ENCODE data around the gene MTCL3.

Gene MTCL3

GRCh38 chr6:127486934-127487333 is 32.2 kb downstream of the MTCL3 start:
- no peak overlapping the region for H3K4me3 ChIP-seq (replicated peaks; ENCODE audit: low read depth, low read length)
- DNase-seq (ENCODE audit: extremely low read depth, low read depth), result no peak
- TF ChIP-seq CTCF (IDR thresholded peaks at IDR 0.05; ENCODE audit: low read depth, low read length, missing control alignments), result no peak

DNA sequence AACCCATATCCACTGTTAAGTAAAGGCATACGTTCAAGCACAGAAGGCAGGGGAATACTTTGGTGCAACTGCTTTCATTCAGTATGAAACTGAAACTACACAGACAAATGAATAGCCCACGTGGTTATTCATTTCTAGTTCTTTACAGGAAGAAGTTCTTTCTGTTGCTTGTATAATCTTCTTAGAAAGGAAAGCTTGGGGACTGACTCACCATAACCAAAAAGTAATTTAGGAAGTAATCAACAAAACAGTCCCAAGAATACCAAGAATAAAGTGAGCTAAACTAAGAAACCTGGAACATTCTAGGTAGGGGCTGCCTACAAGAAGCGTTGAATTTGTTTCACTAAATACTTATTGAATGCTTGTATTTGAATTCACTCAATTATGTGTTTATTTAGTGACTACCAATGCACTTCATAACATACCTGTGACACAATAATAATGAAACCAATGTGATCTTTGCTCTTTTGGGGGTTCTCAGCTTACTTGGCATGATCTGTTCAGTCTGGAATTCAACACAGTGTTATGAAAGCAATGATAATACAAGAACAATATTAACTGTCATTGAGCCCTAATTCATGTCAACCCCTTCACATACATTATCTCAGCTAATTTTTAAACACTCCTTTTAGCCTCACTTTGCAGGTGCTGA is 34.8 kb downstream of the MTCL3 start:
- DNase-seq (ENCODE audit: extremely low read depth, low read depth), result no peak
- TF ChIP-seq CTCF (IDR thresholded peaks at IDR 0.05; ENCODE audit: low read depth, low read length, missing control alignments), result no peak
- H3K4me3 ChIP-seq (replicated peaks; ENCODE audit: low read depth, low read length), result no peak overlapping the region

DNA sequence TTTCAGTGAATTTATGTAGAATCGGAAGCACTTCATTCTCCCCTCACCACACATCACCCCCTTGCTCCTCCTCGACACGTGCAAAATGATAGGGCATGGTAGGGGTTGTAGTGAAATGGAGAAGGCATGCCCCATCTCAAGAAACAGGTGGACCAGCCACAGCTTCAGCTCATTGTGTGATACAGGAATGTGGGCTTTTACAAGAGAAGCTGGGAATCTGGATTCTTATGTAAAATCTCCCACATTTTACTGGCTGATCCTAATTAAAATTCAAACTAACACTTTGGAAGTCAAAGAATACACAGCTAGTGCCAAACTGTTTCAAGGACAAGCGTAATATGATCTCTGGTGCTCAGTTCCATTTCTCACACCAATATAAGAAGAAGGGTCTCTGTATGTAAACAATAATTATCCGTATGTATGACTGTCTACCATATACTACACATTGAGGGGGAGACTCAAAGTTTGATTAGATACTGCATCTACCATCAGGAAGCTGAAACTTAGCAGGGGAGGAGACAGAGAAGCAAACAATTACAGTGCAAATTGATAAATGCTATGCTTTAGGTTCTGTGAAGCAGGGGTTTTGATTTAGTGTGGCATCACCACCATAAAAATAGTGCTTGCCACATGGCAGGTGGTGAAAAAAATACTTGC is 35.6 kb downstream of the MTCL3 start:
- no peak overlapping the region for H3K4me3 ChIP-seq (replicated peaks; ENCODE audit: low read depth, low read length)
- no peak for DNase-seq (ENCODE audit: extremely low read depth, low read depth)
- no peak for TF ChIP-seq CTCF (IDR thresholded peaks at IDR 0.05; ENCODE audit: low read depth, low read length, missing control alignments)

GRCh38 chr6:127482325-127482724 is 36.8 kb downstream of the MTCL3 start:
- no peak for TF ChIP-seq CTCF (IDR thresholded peaks at IDR 0.05; ENCODE audit: low read depth, low read length, missing control alignments)

GRCh38 chr6:127481628-127482027 is 37.5 kb downstream of the MTCL3 start:
- no peak overlapping the region for H3K4me3 ChIP-seq (replicated peaks; ENCODE audit: low read depth, low read length)
- DNase-seq (ENCODE audit: extremely low read depth, low read depth), result no peak
- no peak for TF ChIP-seq CTCF (IDR thresholded peaks at IDR 0.05; ENCODE audit: low read depth, low read length, missing control alignments)

More at GRCh38 chr6:127482325-127482724, 36.8 kb downstream of the MTCL3 start:
- H3K4me3 ChIP-seq (replicated peaks; ENCODE audit: low read depth, low read length), result no peak overlapping the region
- no peak for DNase-seq (ENCODE audit: extremely low read depth, low read depth)

- TF ChIP-seq CTCF (IDR thresholded peaks at IDR 0.05; ENCODE audit: low read depth, low read length, missing control alignments), result no peak
- no peak for DNase-seq (ENCODE audit: extremely low read depth, low read depth)
- H3K4me3 ChIP-seq (replicated peaks; ENCODE audit: low read depth, low read length), result no peak overlapping the region
Observed at GRCh38 chr6:127481111-127481510, 38.0 kb downstream of the MTCL3 start.
